ENCODE measurements around the gene SAMD14. TPM values are rescaled to one million over a fixed set of nuclear protein-coding genes. Genes with fewer than 3 reads are reported as not detected.
A peak's percentile ranks its signal among the peaks of the same experiment; 100 is the strongest.

SAMD14 gene
- total RNA-seq, 1 experiment from 2014 or later: 0.70 TPM

DNA sequence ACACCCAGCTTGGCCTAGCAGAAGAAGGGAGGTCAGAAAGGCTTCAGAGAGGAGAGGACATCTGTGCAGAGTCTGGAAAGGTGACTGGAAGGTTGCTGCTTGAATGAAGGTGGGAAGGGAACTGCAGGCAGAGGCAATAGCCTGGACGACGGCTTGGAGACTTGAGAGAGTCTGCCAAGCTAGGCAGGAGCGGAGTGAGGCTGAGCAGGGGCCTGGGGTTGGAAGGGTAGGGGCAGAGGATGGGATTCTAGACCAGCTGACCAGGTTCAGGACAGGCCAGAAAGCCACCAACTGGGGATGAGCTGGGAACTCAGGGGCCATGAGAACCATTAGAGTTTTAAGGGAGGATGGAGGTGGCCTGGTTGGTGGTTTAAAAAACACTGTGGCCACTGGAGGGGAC is 35.5 kb upstream of the SAMD14 start:
- no peak for DNase-seq (ENCODE audit: low spot score)

DNA sequence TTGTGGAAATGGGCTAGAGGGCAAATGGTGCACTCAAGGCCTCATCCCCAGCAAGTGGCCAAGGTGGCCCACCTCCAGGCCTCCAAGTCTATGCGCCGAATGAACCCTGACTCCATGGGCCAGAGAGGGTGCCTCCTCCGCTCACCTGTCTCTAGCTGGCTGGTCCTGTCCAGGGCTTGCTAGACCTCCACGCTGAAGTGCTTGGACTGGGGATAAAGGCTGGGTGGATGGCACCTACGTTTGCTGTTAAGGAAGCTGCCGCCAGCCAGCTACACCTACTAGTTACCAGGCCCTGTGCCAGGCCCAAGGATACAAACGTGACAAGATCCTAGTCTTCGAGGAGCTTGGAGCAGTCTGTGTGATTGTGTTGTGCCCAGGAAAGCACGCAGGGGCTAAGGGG is 35.1 kb upstream of the SAMD14 start:
- DNase-seq (ENCODE audit: low spot score): no peak

DNA sequence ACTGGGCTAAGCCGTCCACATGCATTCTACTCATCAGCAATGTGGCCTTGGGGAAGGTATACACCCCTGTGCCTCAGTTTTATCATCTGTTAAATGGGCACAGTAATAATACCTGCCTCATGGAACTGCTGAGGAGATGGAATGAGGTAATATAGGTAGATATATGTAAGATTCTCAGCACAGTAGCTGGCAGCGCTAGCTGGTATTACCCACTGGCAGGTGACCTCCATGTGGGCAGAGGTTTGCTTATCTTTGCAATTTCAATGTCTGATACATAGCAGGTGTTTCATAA is 34.7 kb upstream of the SAMD14 start:
- no peak for DNase-seq (ENCODE audit: low spot score)

DNA sequence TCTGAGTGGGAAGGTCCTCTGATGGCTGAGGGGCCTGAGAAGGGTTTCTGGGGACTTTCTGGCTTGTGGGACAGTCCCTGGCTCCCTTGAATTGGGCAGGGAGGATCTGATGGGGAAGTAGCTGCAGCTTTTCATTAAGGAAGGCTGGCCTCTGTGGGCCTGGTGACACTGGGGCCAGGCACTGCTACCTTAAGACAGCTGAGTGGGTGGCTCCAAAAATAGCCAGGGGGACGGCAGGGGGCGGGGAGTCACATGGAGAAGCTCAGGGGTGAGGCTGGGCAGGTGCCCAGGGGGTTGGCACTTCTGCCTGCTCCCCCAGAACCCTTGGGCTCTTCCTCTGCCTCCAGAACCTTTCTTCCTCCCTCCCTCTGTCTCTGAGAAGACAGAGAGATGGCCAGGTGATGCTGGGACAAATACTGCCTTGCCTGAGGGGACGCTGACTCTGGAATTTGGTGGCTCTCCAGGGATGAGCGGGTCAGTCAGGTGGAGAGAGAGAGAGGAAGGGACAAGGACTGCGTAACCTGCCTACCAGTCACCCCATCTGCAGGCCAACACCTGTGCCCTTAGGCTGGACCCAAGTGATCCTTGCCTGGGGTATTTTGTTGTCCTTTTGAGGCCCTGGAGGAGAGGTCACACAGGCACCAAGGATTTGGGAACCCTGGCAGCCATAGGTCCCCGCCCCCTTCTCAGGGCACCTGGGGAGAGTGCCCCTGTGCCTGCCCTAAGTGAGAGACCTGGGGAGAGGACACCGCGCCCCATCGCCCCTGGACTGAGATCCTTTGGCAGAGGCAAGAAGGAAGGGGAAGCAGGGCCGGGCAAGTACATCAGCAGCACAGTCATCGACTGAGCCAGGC is 34.1 kb upstream of the SAMD14 start:
- no peak for DNase-seq (ENCODE audit: low spot score)

DNA sequence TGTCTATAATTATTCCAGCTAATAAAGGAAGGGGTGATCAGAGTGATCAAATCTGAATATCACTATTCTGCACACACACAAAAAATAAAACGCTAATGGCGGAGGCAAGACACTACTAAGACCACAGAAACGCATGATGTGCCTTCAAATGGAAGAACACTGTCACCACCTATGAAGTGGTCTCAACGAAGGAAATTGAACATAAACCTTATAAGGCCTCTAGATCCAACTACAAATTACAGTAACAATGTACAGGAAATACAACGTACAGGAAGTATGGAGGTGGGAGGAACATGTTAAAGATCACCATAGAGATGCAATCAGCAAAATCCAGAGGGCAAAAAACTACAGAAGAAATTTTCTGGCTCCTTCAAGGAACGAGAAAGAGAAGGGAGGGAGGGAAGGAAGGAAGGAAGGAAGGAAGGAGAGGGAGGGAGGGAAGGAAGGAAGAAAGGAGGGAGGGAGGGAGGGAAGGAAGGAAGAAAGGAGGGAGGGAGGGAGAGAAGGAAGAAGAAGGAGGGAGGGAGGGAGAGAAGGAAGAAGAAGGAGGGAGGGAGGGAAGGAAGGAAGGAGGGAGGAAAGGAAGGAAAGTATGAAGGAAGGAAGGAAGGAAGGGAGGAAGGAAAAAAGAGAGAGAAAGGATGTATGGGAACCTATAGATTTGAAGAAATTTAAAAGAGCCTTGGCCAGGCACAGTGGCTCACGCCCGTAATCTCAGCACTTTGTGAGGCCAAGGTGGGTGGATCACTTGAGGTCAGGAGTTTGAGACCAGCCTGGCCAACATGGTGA is 32.7 kb upstream of the SAMD14 start:
- no peak for DNase-seq (ENCODE audit: low spot score)

DNA sequence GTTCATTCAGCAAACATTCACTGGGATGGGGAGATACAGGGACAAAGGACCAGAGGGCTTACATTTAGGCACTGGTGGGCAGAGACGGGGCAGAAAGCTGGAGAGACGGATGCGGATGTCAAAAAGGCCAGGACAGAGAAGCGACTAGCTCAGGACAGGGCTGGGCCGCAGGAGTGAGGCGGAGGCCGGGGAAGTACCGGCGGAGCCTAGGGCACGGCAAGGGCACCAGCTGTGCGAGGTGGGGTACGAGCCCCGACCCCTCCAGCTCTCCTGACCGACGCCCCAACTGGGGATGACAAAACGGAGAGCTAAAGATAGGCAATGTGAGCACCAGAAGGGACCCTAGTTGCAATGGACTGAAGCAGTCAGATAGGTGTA is 31.9 kb upstream of the SAMD14 start:
- DNase-seq (ENCODE audit: low spot score): no peak

DNA sequence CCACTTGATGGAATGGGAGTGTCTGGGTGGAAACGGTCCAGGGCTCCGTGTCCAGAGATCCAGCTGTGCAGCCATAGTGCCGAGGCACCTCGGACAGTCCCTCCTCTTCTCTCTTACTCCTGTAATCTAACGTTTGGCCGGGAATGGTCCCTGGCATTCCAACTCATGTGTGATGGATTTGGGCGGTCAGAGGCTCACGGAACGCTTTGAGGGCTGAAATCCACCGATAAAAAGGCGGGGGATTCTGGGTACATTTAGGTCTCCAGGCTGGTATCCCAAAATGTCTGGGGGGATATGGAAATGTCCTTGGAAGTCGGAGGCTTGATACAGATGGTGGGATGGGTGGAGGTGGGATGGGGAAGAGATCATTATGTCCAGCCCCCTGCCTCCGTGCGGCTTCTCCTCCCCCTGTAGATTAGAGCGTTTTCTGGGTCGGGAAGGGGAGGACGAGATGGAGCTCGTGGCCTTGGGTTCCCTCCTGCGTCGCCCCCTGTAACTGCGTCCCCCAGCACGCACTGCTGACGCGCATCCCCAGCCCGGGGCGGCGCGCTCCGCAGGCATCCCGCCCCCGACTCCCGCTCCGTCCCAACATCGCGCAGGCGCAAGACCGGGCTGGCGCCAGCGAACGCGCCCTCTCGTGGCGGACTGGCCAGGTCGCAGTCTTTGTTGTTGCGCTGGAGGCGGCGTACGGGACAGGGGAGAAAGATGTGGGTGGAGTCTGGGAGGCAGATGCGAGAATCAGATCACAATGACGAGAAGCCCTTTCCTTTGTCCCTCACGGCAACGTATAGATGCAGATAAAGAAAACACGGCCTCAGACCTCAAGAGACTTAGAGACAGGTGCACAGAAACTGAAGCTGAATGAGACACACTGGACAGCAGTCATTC is 31.3 kb upstream of the SAMD14 start:
- peak; percentile 93 for DNase-seq (ENCODE audit: low spot score)

DNA sequence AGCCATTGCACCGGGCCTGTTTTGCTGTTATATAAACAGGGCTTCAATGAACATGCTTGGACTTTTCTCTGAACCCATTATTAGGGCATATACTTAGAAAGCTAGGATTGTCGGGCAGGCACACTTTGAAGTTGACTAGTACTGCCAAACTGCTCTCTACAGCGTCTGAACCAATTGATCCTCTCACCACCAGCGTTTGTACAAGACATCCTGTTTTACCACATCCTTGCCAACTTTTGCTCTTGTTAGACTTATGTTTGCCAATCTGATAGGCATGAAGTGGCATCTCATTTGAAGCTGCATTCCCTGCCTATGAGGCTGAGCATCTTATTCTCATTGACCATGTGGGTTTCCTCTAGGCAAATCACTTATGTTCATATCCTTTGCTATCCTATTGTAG is 27.9 kb upstream of the SAMD14 start:
- DNase-seq (ENCODE audit: low spot score): no peak

DNA sequence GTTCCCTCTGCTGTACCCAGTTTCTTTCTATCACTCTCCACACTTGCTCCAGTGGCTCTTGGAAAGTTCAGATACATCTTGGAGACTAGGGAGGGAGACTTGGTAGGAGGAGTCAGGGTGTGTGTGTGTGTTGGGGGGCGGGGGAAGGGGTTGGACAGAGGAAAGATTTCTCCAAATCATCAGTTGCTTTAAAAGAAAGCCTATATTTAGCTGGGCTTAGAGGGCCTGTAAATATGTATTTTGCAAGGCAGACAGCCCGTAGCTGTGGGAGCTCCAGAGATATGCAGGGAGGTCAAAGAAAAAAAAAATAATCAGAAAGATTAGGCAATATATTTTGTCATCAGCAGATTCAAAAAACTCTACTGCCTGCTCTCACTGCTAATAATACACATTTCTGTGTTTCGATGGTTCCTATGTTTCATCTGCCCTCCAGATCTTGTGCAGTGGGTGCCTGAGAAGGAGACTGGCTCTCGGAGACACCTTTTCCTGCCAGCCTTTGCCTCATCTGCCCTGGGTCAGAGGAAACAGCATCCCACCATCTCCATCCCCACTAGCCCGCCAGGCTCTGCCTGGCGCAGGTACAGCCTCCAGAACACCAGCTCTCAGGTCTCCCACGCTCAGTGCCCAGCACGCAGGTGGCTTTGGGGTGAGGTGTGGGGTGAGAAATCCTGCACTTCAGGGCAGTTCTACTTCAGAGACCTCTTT is 25.3 kb upstream of the SAMD14 start:
- no peak for DNase-seq (ENCODE audit: low spot score)

DNA sequence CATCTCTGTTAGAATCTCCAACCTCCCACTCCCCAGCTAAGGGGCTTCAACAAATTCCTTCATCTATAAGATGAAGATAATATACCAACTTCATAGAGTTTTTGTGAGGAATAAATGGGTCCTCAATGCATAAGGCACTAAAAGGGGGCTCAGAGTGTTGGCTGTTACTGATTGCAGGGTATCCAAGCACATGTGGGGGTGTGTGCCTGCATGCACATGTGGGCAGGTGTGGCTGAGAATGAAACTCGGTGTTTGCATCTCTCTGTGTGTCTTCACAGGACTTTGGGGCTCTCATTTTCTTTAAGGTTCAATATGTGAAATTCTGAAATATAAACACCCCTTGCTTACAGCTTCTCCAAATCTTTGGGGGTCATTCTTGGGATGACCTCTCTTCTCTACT is 24.6 kb upstream of the SAMD14 start:
- DNase-seq (ENCODE audit: low spot score): no peak

DNA sequence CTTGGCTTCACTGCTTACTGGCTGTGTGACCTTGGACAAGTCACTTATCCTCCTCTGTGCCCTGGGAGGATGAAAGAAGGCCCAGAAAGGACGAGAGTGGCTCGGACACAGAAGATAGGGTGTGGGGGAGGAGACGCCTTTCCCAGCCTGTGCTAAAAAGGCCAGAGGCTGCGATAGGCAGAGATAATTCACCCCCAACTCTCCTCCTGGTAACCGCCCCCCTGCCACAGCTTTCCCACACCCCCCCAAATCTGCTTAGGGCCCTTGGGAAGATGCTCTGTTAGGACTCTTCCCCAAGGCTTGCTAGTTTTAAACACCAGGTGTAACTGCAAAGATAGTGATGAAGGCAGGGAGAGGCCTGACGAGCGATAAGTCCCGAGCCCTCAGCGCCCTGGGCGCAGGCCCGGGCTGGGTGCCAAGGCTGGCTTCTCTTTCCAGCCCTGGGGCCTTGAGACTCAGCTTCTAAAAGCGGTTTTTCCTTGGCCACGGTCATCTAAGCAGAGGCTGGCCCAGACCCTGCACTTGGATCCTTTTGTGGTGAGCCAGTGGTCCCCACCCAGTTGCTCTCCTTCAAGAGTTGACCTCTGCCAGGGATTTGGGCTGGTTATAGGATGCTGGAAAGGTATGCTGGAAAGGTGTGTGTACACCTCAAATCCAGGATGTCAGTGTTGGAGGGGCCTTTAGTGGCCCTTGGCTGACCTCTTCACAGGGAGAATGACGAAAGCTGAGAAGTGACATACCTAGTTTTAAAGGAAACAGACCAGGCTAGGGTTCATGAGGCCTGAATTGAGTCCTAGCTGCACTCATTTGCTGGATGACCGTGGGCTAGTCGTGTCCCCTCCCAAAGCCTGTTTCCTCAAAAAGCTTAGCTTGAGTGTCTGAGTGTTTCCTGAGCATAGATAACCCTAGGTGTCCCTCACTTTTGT is 24.0 kb upstream of the SAMD14 start:
- DNase-seq (ENCODE audit: low spot score): peak; percentile 53

DNA sequence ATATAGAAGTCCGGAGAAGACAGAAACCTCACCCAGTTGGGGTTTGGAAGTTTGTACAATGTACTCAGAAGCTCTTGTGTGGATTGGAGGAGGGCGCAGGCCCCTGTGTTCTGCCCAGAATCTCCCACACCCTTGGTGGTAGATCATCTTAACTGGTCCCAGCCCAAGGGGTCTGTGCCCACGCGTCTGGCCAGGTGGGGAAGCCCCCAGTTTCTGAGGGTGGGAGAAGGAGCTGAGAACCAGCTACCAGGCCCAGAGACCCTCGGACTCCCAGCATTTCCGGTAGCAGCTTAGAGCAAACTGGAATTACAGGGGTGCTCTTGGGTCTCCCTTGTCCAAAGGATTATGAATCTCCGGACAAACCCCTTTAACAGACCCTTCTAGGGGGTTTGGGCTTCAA is 22.8 kb upstream of the SAMD14 start:
- DNase-seq (ENCODE audit: low spot score): no peak

DNA sequence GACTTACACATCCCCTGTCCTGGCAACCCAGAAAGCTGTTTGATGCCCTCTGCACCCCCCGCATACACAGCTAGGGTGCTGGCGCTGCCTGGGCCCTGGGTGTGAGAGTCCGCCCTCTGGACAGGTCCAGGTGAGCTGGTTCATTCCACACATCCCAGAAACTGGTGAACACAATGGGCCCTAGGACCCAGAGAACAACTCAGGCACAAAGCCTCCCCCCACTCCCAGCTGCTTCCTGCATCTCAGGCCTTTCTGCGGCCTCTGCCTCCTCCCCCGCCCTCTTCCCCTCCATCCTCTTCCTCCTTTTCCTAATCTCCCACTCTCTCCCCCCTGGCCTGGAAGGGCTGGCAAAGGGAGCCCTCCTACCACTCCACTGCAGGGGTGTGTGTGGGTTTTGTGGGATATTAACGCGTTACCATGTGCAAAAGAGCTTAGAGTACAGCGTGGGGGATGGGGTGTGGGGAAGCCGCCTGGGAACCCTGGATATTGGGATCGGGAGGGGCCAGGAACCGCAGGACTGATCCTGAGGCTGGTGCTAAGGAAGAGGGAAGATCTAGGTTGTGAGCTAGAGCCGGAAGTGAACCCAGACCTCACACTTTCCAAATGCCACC is 22.1 kb upstream of the SAMD14 start:
- peak; percentile 96 for DNase-seq (ENCODE audit: low spot score)

DNA sequence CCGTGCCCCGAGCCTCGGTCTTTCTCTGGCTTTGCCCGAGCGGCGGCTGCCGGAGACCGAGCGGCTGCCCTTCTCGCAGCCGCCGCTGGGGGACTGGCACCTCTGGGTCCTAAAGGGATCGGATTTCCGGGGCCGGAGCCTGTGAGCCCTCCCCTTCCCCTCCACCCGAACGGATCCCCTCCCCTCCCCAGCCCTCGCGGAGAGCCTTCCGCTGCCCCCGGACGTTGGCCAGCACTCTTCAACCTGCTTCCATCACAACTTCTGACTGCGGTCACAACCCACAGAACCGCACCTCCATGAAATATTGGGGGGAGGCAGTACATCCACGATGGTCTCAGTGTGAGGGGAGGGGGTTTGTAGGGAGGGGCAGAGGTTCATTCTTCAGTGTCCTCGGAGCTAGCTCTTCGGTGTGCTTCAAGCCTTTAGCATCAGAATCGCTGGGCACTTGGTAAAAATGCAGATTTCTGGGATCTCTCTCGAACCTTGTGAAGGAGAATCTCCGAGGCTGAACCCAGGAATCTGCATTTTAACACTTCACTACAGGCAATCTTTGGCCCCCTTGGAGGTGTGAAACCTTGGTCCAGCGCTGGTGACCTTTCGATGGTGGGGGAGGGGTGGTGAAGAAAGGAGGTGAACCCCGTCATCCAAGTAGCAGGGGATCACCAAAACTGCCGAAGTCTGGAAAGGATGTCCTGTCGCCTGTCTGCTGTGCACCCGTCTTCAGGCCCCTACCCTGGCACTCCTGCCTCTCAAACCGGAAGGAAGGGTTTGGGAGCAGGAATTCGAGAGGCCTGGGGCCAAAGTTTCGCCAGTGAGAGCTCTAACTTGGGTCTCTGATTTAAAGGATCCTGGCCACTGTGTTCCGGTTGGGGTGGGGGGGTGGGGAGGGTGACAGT is 21.3 kb upstream of the SAMD14 start:
- peak; percentile 89 for DNase-seq (ENCODE audit: low spot score)

DNA sequence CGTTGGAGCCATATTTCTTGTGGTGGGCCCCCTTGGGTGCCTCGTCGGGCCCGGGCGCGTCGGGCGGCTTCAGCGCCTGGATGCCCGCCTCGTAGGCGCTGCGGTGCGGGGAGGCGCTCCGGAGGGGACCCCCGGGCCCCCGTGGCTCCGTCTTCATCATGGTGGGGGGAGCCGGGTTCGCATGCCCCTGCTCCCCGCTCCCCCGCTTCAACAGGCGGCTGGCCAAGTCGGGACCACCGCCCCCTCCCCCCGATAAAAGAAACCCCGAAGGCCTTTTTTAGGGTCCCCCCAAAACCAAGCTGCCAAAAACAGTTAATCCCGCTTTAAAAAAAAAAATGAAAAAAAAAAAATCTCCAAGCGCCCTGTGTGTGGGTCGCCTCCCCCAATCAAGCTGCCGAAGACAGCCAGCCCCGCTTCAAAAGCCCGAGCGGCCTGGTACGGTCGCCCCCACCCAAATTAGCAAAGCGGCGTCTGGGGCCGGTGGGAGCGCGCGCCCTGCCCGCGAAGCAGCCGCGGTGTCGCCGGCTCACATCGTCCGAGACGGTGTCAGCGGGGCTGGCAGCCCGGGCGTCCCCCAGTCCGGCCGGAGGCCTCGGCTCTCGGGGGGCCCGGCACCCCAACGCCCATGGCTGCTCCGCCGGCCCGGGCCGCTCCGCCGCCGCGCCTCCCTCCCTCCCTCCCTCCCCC is 20.5 kb upstream of the SAMD14 start, which contains the start of gene PPP1R9B:
TSS of gene PPP1R9B (minus strand) at position 324 of the 687 bp plus-strand sequence. CDS start at position 160, 164 bp downstream.
- no peak for DNase-seq (ENCODE audit: low spot score)

DNA sequence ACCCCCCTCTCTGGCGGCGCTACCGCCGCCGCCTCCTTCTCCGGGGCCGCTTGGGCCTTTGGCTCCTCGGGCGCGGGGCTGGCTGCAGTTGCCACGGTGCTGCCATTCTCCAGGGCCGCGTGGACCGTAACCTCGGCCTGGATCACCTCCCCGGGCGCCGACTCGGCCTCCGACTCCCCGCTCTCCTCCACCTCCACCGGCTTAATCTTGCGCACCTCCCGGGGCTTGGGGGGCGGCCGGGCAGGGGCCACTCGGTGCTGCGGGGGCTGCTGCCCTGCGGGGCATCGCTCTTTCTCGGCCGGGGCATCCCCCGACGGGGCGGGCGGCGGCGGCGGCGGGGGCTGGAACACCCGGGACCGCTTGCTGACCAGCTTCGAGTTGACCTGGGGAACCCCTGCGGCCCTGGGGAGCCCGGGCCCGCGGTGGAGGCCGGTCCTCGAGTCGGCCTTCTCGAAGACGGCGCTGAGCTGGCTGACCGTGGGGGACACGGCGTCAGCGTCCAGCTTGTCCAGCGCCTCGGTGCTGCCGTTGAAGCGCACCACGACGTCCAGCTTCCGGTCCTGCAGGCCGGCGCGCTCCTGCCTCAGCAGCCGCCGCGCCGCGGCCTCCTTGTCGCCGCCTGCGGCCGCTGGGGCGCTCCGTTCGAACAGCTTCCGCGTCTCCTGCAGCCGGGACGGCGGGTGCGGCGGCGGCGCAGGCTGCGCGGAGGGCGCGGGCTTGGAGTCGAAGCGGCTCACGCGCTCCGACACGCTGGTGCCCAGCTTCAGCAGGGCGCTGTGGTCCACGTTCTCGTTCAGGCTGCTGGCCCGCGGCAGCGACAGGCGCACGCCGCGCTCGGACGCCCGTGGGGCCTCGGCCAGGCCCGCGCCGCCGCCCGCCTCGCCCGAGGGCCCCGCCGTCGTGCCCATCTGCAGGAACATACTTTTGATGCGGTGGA is 19.7 kb upstream of the SAMD14 start:
- DNase-seq (ENCODE audit: low spot score): peak; percentile 38

DNA sequence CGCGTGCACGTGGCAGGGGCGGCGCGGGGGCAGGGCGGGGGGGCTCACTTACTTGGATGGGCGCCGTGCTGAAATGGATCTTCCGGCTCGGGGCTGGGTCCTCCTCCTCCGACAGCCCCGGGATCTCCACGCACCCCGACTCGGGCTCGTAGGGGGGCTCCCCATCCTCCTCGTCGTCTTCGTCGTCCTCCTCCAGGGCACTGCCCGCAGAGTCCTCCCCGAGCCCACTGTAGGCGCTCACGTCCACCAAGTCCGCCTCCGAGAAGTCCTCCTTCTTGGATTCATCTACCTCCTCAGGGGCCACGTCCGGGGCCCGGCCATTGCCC is 19.1 kb upstream of the SAMD14 start:
- DNase-seq (ENCODE audit: low spot score): no peak

All from H4 (cell line).